ENCODE data around the gene HNRNPF.

GRCh38 chr10:43380610-43381222 is 28.3 kb downstream of the HNRNPF start:
- TF ChIP-seq REST (IDR thresholded peaks at IDR 0.05) (no peak), CTCF (IDR thresholded peaks at IDR 0.05) (no peak; the same call in 2 of the 3 replicates), JUNB (IDR thresholded peaks at IDR 0.05) (no peak), POLR2A (IDR thresholded peaks at IDR 0.05; ENCODE audit: low read length) (no peak), USF2 (IDR thresholded peaks at IDR 0.05) (no peak), SMC3 (IDR thresholded peaks at IDR 0.05) (no peak), RAD21 (conservative IDR thresholded peaks at IDR 0.05 in 1 of 2, IDR thresholded peaks at IDR 0.05 in 1 of 2) (no peak)

All from A549 (cell line).